ENCODE data around the gene NT5C2.
A peak's percentile ranks its signal among the peaks of the same experiment; 100 is the strongest.

Gene NT5C2

GRCh38 chr10:103054621-103055020 is 138.5 kb downstream of the NT5C2 start:
- no peak for DNase-seq

GRCh38 chr10:103053659-103054581 is 139.2 kb downstream of the NT5C2 start:
- peak; percentile 45 for DNase-seq

- DNase-seq: no peak
These were observed 143.8 kb downstream of the NT5C2 start for GRCh38 chr10:103049237-103049636.

- DNase-seq: no peak
These were observed 145.7 kb downstream of the NT5C2 start for GRCh38 chr10:103047381-103047780.

GRCh38 chr10:103045961-103046360 is 147.1 kb downstream of the NT5C2 start:
- DNase-seq: no peak

GRCh38 chr10:103044942-103045489 is 148.1 kb downstream of the NT5C2 start:
- DNase-seq: no peak

- no peak for DNase-seq
These were observed 150.2 kb downstream of the NT5C2 start for GRCh38 chr10:103042908-103043307.

GRCh38 chr10:103042129-103042528 is 150.9 kb downstream of the NT5C2 start:
- DNase-seq: no peak

- DNase-seq: no peak
These were observed 151.7 kb downstream of the NT5C2 start for GRCh38 chr10:103041391-103041790.

- DNase-seq: no peak
These were observed 152.7 kb downstream of the NT5C2 start for GRCh38 chr10:103040418-103040817.

- no peak for DNase-seq
These were observed 154.5 kb downstream of the NT5C2 start for GRCh38 chr10:103038570-103038969.
